Measurements from ENCODE around the gene FOXP2.
"Not testable (repeated sequence)": the region's sequence is repeated elsewhere in the genome, so short reads cannot be mapped to it uniquely, and the experiment has no call there.

The FOXP2 gene

DNA sequence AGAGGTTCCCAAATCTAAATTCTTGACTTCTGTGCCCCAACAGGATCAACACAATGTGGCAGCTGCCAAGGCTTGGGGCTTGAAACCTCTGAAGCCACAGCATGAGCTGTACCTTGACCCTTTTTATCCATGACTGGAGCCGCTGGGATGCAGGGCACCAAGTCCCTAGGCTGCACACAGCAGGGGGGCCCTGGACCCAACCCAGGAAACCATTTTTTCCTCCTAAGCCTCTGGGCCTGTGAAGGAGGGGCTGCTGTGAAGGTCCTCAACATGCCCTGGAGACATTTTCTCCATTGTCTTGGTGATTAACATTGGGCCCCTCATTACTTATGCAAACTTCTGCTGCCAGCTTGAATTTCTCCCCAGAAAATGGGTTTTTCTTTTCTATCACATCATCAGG, 72.6 kb downstream of the FOXP2 start:
- Histone ChIP-seq H3K4me3 (ENCODE audit: low read depth in 1 of 2, low read length in 1 of 2) (no peak overlapping the region), H3K9me3 (no peaks in the 10 kb centered on the region), H3K36me3 (no peaks in the 10 kb centered on the region), H3K4me1 (ENCODE audit: control insufficient read depth in 1 of 2, insufficient read depth in 1 of 2, low read depth in 1 of 2, low read length in 1 of 2) (no peaks in the 10 kb centered on the region), H3K27me3 (no peaks in the 10 kb centered on the region), H3K27ac (no peak overlapping the region)
- TF ChIP-seq, protein P1, sequence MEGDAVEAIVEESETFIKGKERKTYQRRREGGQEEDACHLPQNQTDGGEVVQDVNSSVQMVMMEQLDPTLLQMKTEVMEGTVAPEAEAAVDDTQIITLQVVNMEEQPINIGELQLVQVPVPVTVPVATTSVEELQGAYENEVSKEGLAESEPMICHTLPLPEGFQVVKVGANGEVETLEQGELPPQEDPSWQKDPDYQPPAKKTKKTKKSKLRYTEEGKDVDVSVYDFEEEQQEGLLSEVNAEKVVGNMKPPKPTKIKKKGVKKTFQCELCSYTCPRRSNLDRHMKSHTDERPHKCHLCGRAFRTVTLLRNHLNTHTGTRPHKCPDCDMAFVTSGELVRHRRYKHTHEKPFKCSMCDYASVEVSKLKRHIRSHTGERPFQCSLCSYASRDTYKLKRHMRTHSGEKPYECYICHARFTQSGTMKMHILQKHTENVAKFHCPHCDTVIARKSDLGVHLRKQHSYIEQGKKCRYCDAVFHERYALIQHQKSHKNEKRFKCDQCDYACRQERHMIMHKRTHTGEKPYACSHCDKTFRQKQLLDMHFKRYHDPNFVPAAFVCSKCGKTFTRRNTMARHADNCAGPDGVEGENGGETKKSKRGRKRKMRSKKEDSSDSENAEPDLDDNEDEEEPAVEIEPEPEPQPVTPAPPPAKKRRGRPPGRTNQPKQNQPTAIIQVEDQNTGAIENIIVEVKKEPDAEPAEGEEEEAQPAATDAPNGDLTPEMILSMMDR (IDR thresholded peaks at IDR 0.05), result no peak

- TF ChIP-seq, protein P1 (IDR thresholded peaks at IDR 0.05), result no peak
- Histone ChIP-seq H3K9me3 (no peaks in the 10 kb centered on the region), H3K27me3 (no peaks in the 10 kb centered on the region), H3K36me3 (no peaks in the 10 kb centered on the region), H3K4me1 (ENCODE audit: control insufficient read depth in 1 of 2, insufficient read depth in 1 of 2, low read depth in 1 of 2, low read length in 1 of 2) (no peaks in the 10 kb centered on the region), H3K4me3 (ENCODE audit: low read depth in 1 of 2, low read length in 1 of 2) (no peak overlapping the region), H3K27ac (no peak overlapping the region)
Measured at GRCh38 chr7:114488696-114489095, 74.1 kb downstream of the FOXP2 start.

GRCh38 chr7:114497491-114497890, 82.9 kb downstream of the FOXP2 start:
- not testable (repeated sequence) for H3K27me3 ChIP-seq; H3K4me1 ChIP-seq (ENCODE audit: control insufficient read depth in 1 of 2, insufficient read depth in 1 of 2, low read depth in 1 of 2, low read length in 1 of 2); H3K27ac ChIP-seq; H3K9me3 ChIP-seq; H3K36me3 ChIP-seq; H3K4me3 ChIP-seq (ENCODE audit: low read depth in 1 of 2, low read length in 1 of 2)

- TF ChIP-seq, protein P1 (IDR thresholded peaks at IDR 0.05), result no peak
- no peaks in the 10 kb centered on the region for H3K9me3 ChIP-seq
- H3K36me3 ChIP-seq, result no peaks in the 10 kb centered on the region
- no peak overlapping the region for H3K4me3 ChIP-seq (ENCODE audit: low read depth in 1 of 2, low read length in 1 of 2)
- H3K4me1 ChIP-seq (ENCODE audit: control insufficient read depth in 1 of 2, insufficient read depth in 1 of 2, low read depth in 1 of 2, low read length in 1 of 2), result no peaks in the 10 kb centered on the region
- H3K27me3 ChIP-seq, result no peaks in the 10 kb centered on the region
- no peak overlapping the region for H3K27ac ChIP-seq
Measured at GRCh38 chr7:114502454-114503254, 88.0 kb downstream of the FOXP2 start.

- Histone ChIP-seq H3K27me3 (no peaks in the 10 kb centered on the region), H3K4me3 (ENCODE audit: low read depth in 1 of 2, low read length in 1 of 2) (no peak overlapping the region), H3K27ac (no peak overlapping the region), H3K4me1 (ENCODE audit: control insufficient read depth in 1 of 2, insufficient read depth in 1 of 2, low read depth in 1 of 2, low read length in 1 of 2) (no peaks in the 10 kb centered on the region), H3K36me3 (no peaks in the 10 kb centered on the region), H3K9me3 (no peaks in the 10 kb centered on the region)
- TF ChIP-seq, protein P1 (IDR thresholded peaks at IDR 0.05), result no peak
Measured at GRCh38 chr7:114504586-114504985, 90.0 kb downstream of the FOXP2 start.

- TF ChIP-seq, protein P1 (IDR thresholded peaks at IDR 0.05), result no peak
- H3K9me3 ChIP-seq, result no peaks in the 10 kb centered on the region
- H3K27ac ChIP-seq, result no peak overlapping the region
- no peaks in the 10 kb centered on the region for H3K4me1 ChIP-seq (ENCODE audit: control insufficient read depth in 1 of 2, insufficient read depth in 1 of 2, low read depth in 1 of 2, low read length in 1 of 2)
- no peaks in the 10 kb centered on the region for H3K27me3 ChIP-seq
- H3K36me3 ChIP-seq, result no peaks in the 10 kb centered on the region
- no peak overlapping the region for H3K4me3 ChIP-seq (ENCODE audit: low read depth in 1 of 2, low read length in 1 of 2)
Measured at GRCh38 chr7:114507381-114507780, 92.8 kb downstream of the FOXP2 start.

Measured in neutrophil (primary cell).